GM15510 (cell line): ENCODE results near the gene ZNF644.

Experiments
- POLR2A ChIP-seq: IDR thresholded peaks from 3 replicates; pipeline ENCODE4 v1.6.1; 2011; ENCODE audit warnings: borderline replicate concordance; ENCODE audit not compliant: insufficient read length; ENCODE audit errors: extremely low read depth

The ZNF644 gene

GRCh38 chr1:91026320-91026719 lies 4.5 kb upstream of the ZNF644 start:
- TF ChIP-seq POLR2A: no peak

- TF ChIP-seq POLR2A: no peak
Measured at GRCh38 chr1:91024481-91025119, 2.8 kb upstream of the ZNF644 start.

GRCh38 chr1:91022518-91022929 lies 689 bp upstream of the ZNF644 start:
- TF ChIP-seq POLR2A: no peak

GRCh38 chr1:91020967-91021685 lies 709 bp downstream of the ZNF644 start:
- TF ChIP-seq POLR2A: peak; percentile 39

GRCh38 chr1:91020486-91020885 lies 1.3 kb downstream of the ZNF644 start:
- no peak for TF ChIP-seq POLR2A

GRCh38 chr1:91018006-91018405 lies 3.8 kb downstream of the ZNF644 start:
- TF ChIP-seq POLR2A: no peak

- TF ChIP-seq POLR2A: no peak
Measured at GRCh38 chr1:91015794-91016550, 5.9 kb downstream of the ZNF644 start.

GRCh38 chr1:91015358-91015780 lies 6.5 kb downstream of the ZNF644 start:
- TF ChIP-seq POLR2A: no peak

GRCh38 chr1:91014475-91014874 lies 7.4 kb downstream of the ZNF644 start:
- TF ChIP-seq POLR2A: no peak

- no peak for TF ChIP-seq POLR2A
Measured at GRCh38 chr1:91013302-91013701, 8.5 kb downstream of the ZNF644 start.

GRCh38 chr1:91012196-91012595 lies 9.6 kb downstream of the ZNF644 start:
- TF ChIP-seq POLR2A: no peak

GRCh38 chr1:91011726-91012125 lies 10.1 kb downstream of the ZNF644 start:
- TF ChIP-seq POLR2A: no peak

- no peak for TF ChIP-seq POLR2A
Measured at GRCh38 chr1:91007827-91008226, 14.0 kb downstream of the ZNF644 start.

- TF ChIP-seq POLR2A: no peak
Measured at GRCh38 chr1:91007092-91007491, 14.7 kb downstream of the ZNF644 start.

GRCh38 chr1:91006113-91006908 lies 15.5 kb downstream of the ZNF644 start:
- no peak for TF ChIP-seq POLR2A

- no peak for TF ChIP-seq POLR2A
Measured at GRCh38 chr1:91005285-91005684, 16.6 kb downstream of the ZNF644 start.

GRCh38 chr1:91004145-91004544 lies 17.7 kb downstream of the ZNF644 start:
- no peak for TF ChIP-seq POLR2A
